Cardiac muscle cell (in vitro differentiated cells and primary cell): ENCODE measurements around the gene BTRC. TPM values are rescaled to one million over a fixed set of nuclear protein-coding genes. Genes with fewer than 3 reads are reported as not detected.

ENCODE experiments used
- DNase-seq, 2 donors: peaks; one replicate each; pipeline versions ENCODE4 v3.0.0 to v3.0.0-alpha.2; 2010 to 2017; ENCODE audit warnings: low read depth in 1 of 2, low spot score in 1 of 2
- H3K27ac ChIP-seq: fragments of 200-600 bp; sonication (generic); 2 replicates; pipeline ENCODE4 v1.5.1; 2016
- H3K27me3 ChIP-seq: fragments of 200-600 bp; sonication (generic); 2 replicates; pipeline ENCODE4 v1.6.0; 2016; ENCODE audit warnings: control low read depth
- H3K36me3 ChIP-seq: fragments of 200-600 bp; sonication (generic); 2 replicates; pipeline ENCODE4 v1.5.1; 2016; ENCODE audit warnings: control low read depth
- H3K4me1 ChIP-seq: fragments of 200-600 bp; sonication (generic); 2 replicates; pipeline ENCODE4 v1.8.1; 2017; ENCODE audit warnings: low read depth, mild to moderate bottlenecking, mixed run types
- H3K4me3 ChIP-seq: fragments of 200-600 bp; sonication (generic); 2 replicates; pipeline ENCODE4 v1.5.1; 2016; ENCODE audit warnings: mild to moderate bottlenecking
- H3K9me3 ChIP-seq: fragments of 200-600 bp; sonication (generic); 2 replicates; pipeline ENCODE4 v1.5.1; 2017; ENCODE audit warnings: low read depth, mild to moderate bottlenecking, control low read depth
- CTCF ChIP-seq: IDR thresholded peaks from 2 replicates; pipeline ENCODE4 v1.5.1; 2012; ENCODE audit warnings: low read depth, mild to moderate bottlenecking, low read length
- polyA plus RNA-seq: library from polyadenylated mRNA; unstranded; fragments of >200 nt; fragmentation: Nextera tagmentation; extraction: Ambion mirVana; gene quantifications from 2 replicates; pipeline ENCODE4 v1.2.1, GENCODE V29; 2016
- total RNA-seq: library from RNA; depleted of rRNA; stranded (reverse); fragments of >200 nt; gene quantifications from 2 replicates; pipeline ENCODE4 v1.2.3, GENCODE V29; 2016

BTRC gene
- total and polyA plus RNA-seq, 2 experiments from 2014 or later = 14.0 to 22.3 TPM

GRCh38 chr10:101425535-101425934 is 71.6 kb downstream of the BTRC start:
- no peaks in the 10 kb centered on the region for H3K36me3 ChIP-seq
- no peak overlapping the region for H3K27ac ChIP-seq
- no peaks in the 10 kb centered on the region for H3K9me3 ChIP-seq
- H3K4me3 ChIP-seq = no peak overlapping the region
- no peak for TF ChIP-seq CTCF
- no peaks in the 10 kb centered on the region for H3K4me1 ChIP-seq
- H3K27me3 ChIP-seq = no peaks in the 10 kb centered on the region
- no peak for DNase-seq

GRCh38 chr10:101428036-101428435 is 74.1 kb downstream of the BTRC start:
- no peak overlapping the region for H3K27ac ChIP-seq
- H3K36me3 ChIP-seq = no peaks in the 10 kb centered on the region
- no peaks in the 10 kb centered on the region for H3K27me3 ChIP-seq
- H3K9me3 ChIP-seq = no peaks in the 10 kb centered on the region
- DNase-seq = no peak
- H3K4me3 ChIP-seq = no peak overlapping the region
- TF ChIP-seq CTCF = no peak
- no peaks in the 10 kb centered on the region for H3K4me1 ChIP-seq

GRCh38 chr10:101429423-101429822 is 75.5 kb downstream of the BTRC start:
- Histone ChIP-seq H3K9me3 (no peaks in the 10 kb centered on the region), H3K27me3 (no peaks in the 10 kb centered on the region), H3K4me3 (no peak overlapping the region), H3K4me1 (no peaks in the 10 kb centered on the region), H3K36me3 (no peaks in the 10 kb centered on the region), H3K27ac (no peak overlapping the region)
- no peak for TF ChIP-seq CTCF
- DNase-seq = no peak

- TF ChIP-seq CTCF = no peak
- Histone ChIP-seq H3K27ac (no peak overlapping the region), H3K4me1 (no peaks in the 10 kb centered on the region), H3K36me3 (no peaks in the 10 kb centered on the region), H3K27me3 (no peaks in the 10 kb centered on the region), H3K4me3 (no peak overlapping the region), H3K9me3 (no peaks in the 10 kb centered on the region)
- DNase-seq = no peak
These were observed 82.3 kb downstream of the BTRC start for GRCh38 chr10:101436302-101436701.

- no peak for TF ChIP-seq CTCF
- H3K4me3 ChIP-seq = no peak overlapping the region
- no peak overlapping the region for H3K27ac ChIP-seq
- H3K36me3 ChIP-seq = no peaks in the 10 kb centered on the region
- H3K27me3 ChIP-seq = no peaks in the 10 kb centered on the region
- H3K4me1 ChIP-seq = no peaks in the 10 kb centered on the region
- no peak for DNase-seq
- no peaks in the 10 kb centered on the region for H3K9me3 ChIP-seq
These were observed 85.0 kb downstream of the BTRC start for GRCh38 chr10:101438881-101439391.
